HG03135 (cell line): ENCODE results near the gene KIF21A.

Experiments
- ATAC-seq: cut with Tn5 transposase; IDR thresholded peaks from one replicate; pipeline ENCODE4 v1.9.1; 2021; ENCODE audit warnings: mild to moderate bottlenecking, moderate library complexity; ENCODE audit not compliant: unreplicated experiment

Gene KIF21A

GRCh38 chr12:39392154-39392925 is 50.6 kb downstream of the KIF21A start:
- ATAC-seq: no peak

- no peak for ATAC-seq
Measured at GRCh38 chr12:39390752-39391151, 52.2 kb downstream of the KIF21A start.

GRCh38 chr12:39389399-39390150 is 53.3 kb downstream of the KIF21A start:
- ATAC-seq: no peak

GRCh38 chr12:39386335-39386734 is 56.6 kb downstream of the KIF21A start:
- no peak for ATAC-seq

- ATAC-seq: no peak
Measured at GRCh38 chr12:39383114-39383513, 59.8 kb downstream of the KIF21A start.

GRCh38 chr12:39380090-39380489 is 62.8 kb downstream of the KIF21A start:
- no peak for ATAC-seq

GRCh38 chr12:39378341-39378740 is 64.6 kb downstream of the KIF21A start:
- no peak for ATAC-seq

GRCh38 chr12:39375206-39375808 is 67.6 kb downstream of the KIF21A start:
- no peak for ATAC-seq

GRCh38 chr12:39372929-39373328 is 70.0 kb downstream of the KIF21A start:
- ATAC-seq: peak; percentile 84

GRCh38 chr12:39372204-39372925 is 70.6 kb downstream of the KIF21A start:
- no peak for ATAC-seq

GRCh38 chr12:39369756-39370155 is 73.2 kb downstream of the KIF21A start:
- ATAC-seq: no peak

GRCh38 chr12:39368891-39369290 is 74.0 kb downstream of the KIF21A start:
- ATAC-seq: no peak

- no peak for ATAC-seq
Measured at GRCh38 chr12:39368096-39368495, 74.8 kb downstream of the KIF21A start.

GRCh38 chr12:39367494-39367893 is 75.4 kb downstream of the KIF21A start:
- ATAC-seq: no peak

GRCh38 chr12:39365364-39366001 is 77.4 kb downstream of the KIF21A start:
- ATAC-seq: no peak

GRCh38 chr12:39364196-39364595 is 78.7 kb downstream of the KIF21A start:
- no peak for ATAC-seq

GRCh38 chr12:39359645-39360044 is 83.3 kb downstream of the KIF21A start:
- ATAC-seq: no peak

GRCh38 chr12:39357041-39357440 is 85.9 kb downstream of the KIF21A start:
- no peak for ATAC-seq

GRCh38 chr12:39355841-39356240 is 87.1 kb downstream of the KIF21A start:
- no peak for ATAC-seq

- ATAC-seq: no peak
Measured at GRCh38 chr12:39354955-39355354, 88.0 kb downstream of the KIF21A start.
